GM12878 (cell line): ENCODE measurements around the gene TOPORS.

Experiments used
- CEBPB ChIP-seq, 2 experiments: fragments of 150-350 bp in 1 of 2; IDR thresholded peaks; 2 replicates each; pipeline ENCODE4 v1.6.1; 2012 to 2014; ENCODE audit warnings: low read depth in 2 of 2, low read length in 2 of 2, borderline replicate concordance in 1 of 2, inconsistent platforms in 1 of 2
- EZH2 ChIP-seq: IDR thresholded peaks from 2 replicates; pipeline ENCODE4 v1.6.1; 2012; ENCODE audit warnings: low read depth, mild to moderate bottlenecking, control low read depth, inconsistent platforms, low read length, borderline replicate concordance; ENCODE audit not compliant: control insufficient read depth
- SMC3 ChIP-seq: IDR thresholded peaks from 2 replicates; pipeline ENCODE4 v1.6.1; 2011; ENCODE audit warnings: low read length, improper control_type of control experiment, borderline replicate concordance
- TF ChIP-seq, protein P1 (sequence below), 3 experiments: IDR thresholded peaks in 2 of 3; conservative IDR thresholded peaks in 1 of 3; 2 replicates each; pipeline ENCODE4 v1.5.1; 2011; ENCODE audit warnings: low read depth in 3 of 3, low read length in 3 of 3, mild to moderate bottlenecking in 3 of 3, control low read depth in 2 of 3, moderate library complexity in 2 of 3, inconsistent platforms in 1 of 3, mixed read lengths in 1 of 3; ENCODE audit not compliant: control insufficient read depth in 2 of 3, insufficient read depth in 1 of 3; ENCODE audit errors: extremely low read depth in 1 of 3
- TF ChIP-seq, protein P2 (sequence below): IDR thresholded peaks from 2 replicates; pipeline ENCODE4 v1.6.1; 2012; ENCODE audit warnings: low read length, inconsistent platforms

- TF ChIP-seq, protein P1, sequence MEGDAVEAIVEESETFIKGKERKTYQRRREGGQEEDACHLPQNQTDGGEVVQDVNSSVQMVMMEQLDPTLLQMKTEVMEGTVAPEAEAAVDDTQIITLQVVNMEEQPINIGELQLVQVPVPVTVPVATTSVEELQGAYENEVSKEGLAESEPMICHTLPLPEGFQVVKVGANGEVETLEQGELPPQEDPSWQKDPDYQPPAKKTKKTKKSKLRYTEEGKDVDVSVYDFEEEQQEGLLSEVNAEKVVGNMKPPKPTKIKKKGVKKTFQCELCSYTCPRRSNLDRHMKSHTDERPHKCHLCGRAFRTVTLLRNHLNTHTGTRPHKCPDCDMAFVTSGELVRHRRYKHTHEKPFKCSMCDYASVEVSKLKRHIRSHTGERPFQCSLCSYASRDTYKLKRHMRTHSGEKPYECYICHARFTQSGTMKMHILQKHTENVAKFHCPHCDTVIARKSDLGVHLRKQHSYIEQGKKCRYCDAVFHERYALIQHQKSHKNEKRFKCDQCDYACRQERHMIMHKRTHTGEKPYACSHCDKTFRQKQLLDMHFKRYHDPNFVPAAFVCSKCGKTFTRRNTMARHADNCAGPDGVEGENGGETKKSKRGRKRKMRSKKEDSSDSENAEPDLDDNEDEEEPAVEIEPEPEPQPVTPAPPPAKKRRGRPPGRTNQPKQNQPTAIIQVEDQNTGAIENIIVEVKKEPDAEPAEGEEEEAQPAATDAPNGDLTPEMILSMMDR (IDR thresholded peaks at IDR 0.05 in 2 of 3, conservative IDR thresholded peaks at IDR 0.05 in 1 of 3; ENCODE audit: control insufficient read depth in 2 of 3, extremely low read depth in 1 of 3, insufficient read depth in 1 of 3, low read depth in 3 of 3, low read length in 3 of 3), result no peak
- TF ChIP-seq, protein P2, sequence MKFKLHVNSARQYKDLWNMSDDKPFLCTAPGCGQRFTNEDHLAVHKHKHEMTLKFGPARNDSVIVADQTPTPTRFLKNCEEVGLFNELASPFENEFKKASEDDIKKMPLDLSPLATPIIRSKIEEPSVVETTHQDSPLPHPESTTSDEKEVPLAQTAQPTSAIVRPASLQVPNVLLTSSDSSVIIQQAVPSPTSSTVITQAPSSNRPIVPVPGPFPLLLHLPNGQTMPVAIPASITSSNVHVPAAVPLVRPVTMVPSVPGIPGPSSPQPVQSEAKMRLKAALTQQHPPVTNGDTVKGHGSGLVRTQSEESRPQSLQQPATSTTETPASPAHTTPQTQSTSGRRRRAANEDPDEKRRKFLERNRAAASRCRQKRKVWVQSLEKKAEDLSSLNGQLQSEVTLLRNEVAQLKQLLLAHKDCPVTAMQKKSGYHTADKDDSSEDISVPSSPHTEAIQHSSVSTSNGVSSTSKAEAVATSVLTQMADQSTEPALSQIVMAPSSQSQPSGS, result no peak
- peak in 1 of 2 experiments; percentile 71; a peak in 2 of 4 replicates for TF ChIP-seq CEBPB (IDR thresholded peaks at IDR 0.05; ENCODE audit: borderline replicate concordance in 1 of 2, low read depth in 2 of 2, low read length in 2 of 2)
- no peak for TF ChIP-seq EZH2
- TF ChIP-seq SMC3, result no peak
Observed at GRCh38 chr9:32554107-32554506, 1.7 kb upstream of the TOPORS start.
